H1 (cell line): ENCODE measurements around the gene RUVBL2.

Experiments used
- EP300 ChIP-seq, 2 experiments: IDR thresholded peaks; 1 replicate in 1 of 2; 2 replicates in 1 of 2; pipeline ENCODE4 v1.6.1; 2011 to 2012; ENCODE audit warnings: low read depth in 2 of 2, low read length in 2 of 2, mild to moderate bottlenecking in 2 of 2, borderline replicate concordance in 1 of 2, inconsistent platforms in 1 of 2, moderate library complexity in 1 of 2
- EZH2 ChIP-seq: fragments of 200-600 bp; sonication (generic); IDR thresholded peaks from 2 replicates; pipeline ENCODE4 v1.7.1; 2012; ENCODE audit warnings: low read depth, mild to moderate bottlenecking, moderate library complexity, low read length, inconsistent platforms; ENCODE audit not compliant: severe bottlenecking
- HDAC6 ChIP-seq: IDR thresholded peaks from one replicate; pipeline ENCODE4 v1.7.1; 2012; ENCODE audit warnings: low read depth, mild to moderate bottlenecking, inconsistent platforms, low read length, moderate library complexity
- MAFK ChIP-seq: IDR thresholded peaks from 2 replicates; pipeline ENCODE4 v1.6.1; 2012; ENCODE audit warnings: low read depth, mild to moderate bottlenecking, improper control_type of control experiment, low read length
- POLR2A ChIP-seq, 2 experiments: IDR thresholded peaks; 1 replicate in 1 of 2; 2 replicates in 1 of 2; pipeline ENCODE4 v1.6.1; 2011; ENCODE audit warnings: low read depth in 2 of 2, low read length in 2 of 2, mild to moderate bottlenecking in 2 of 2; ENCODE audit errors: control extremely low read depth in 1 of 2
- TF ChIP-seq, protein P1 (sequence below), 3 experiments: IDR thresholded peaks; 1 replicate in 2 of 3; 2 replicates in 1 of 3; pipeline versions ENCODE4 v1.5.1 to v1.6.1; 2011; ENCODE audit warnings: low read length in 3 of 3, mild to moderate bottlenecking in 3 of 3, inconsistent platforms in 2 of 3, low read depth in 1 of 3, moderate library complexity in 1 of 3; ENCODE audit not compliant: insufficient read depth in 1 of 3; ENCODE audit errors: control extremely low read depth in 1 of 3

DNA sequence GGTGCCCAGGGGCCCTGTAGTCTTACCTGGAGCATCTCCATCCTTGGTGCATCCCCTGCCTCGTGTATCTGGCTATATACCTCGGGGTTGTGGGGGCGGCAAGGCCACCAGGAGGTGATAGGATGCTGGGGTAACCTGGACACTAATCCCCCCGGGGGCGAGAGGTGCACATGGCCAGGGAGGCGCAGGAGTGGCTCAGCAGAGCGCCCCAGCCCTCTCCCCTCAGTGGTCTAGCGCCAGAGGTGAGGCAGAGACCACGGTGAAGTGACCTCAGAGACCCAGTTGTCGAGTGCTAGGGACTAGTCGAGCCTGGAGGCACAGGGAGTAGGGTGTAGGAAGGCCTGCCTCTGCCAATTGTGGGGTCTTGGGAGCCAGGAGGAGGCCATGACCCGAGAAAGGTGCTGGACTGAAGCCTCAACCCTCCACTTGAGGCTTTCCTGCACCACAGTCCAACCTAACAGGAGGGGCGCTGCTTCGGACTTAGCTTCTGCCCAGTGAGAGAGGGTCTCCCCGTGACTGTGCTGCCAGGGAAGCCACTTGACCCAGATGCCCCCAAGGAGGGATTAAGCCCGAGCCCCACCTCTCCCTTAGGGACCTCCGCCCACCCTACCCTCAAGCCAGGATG lies 23.5 kb downstream of the RUVBL2 start, which contains the start of gene LHB:
- TF ChIP-seq, protein P1, sequence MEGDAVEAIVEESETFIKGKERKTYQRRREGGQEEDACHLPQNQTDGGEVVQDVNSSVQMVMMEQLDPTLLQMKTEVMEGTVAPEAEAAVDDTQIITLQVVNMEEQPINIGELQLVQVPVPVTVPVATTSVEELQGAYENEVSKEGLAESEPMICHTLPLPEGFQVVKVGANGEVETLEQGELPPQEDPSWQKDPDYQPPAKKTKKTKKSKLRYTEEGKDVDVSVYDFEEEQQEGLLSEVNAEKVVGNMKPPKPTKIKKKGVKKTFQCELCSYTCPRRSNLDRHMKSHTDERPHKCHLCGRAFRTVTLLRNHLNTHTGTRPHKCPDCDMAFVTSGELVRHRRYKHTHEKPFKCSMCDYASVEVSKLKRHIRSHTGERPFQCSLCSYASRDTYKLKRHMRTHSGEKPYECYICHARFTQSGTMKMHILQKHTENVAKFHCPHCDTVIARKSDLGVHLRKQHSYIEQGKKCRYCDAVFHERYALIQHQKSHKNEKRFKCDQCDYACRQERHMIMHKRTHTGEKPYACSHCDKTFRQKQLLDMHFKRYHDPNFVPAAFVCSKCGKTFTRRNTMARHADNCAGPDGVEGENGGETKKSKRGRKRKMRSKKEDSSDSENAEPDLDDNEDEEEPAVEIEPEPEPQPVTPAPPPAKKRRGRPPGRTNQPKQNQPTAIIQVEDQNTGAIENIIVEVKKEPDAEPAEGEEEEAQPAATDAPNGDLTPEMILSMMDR (IDR thresholded peaks at IDR 0.05; ENCODE audit: control extremely low read depth in 1 of 3, insufficient read depth in 1 of 3, low read depth in 1 of 3, low read length in 3 of 3): peak; percentile 0 to 38 (median 30); a peak in 3 of 4 replicates
- TF ChIP-seq EZH2 (no peak), HDAC6 (no peak), MAFK (no peak), POLR2A (IDR thresholded peaks at IDR 0.05; ENCODE audit: control extremely low read depth in 1 of 2, low read depth in 2 of 2, low read length in 2 of 2) (no peak), EP300 (IDR thresholded peaks at IDR 0.05; ENCODE audit: borderline replicate concordance in 1 of 2, low read depth in 2 of 2, low read length in 2 of 2) (no peak)
